H9 (cell line): Measurements from ENCODE around the gene DUS1L. TPM values are rescaled to one million over a fixed set of nuclear protein-coding genes. Genes with fewer than 3 reads are reported as not detected.

Experiments
- DNase-seq: peaks from one replicate; pipeline ENCODE4 v3.0.0-alpha.2; 2017
- H2AFZ ChIP-seq: one replicate; pipeline ENCODE4 v1.6.1; 2013; ENCODE audit warnings: mild to moderate bottlenecking, low read length, control low read depth, moderate library complexity
- H2AK5ac ChIP-seq: 2 replicates; pipeline ENCODE4 v1.6.1; 2013; ENCODE audit warnings: low read length, control low read depth, mixed read lengths; ENCODE audit not compliant: insufficient read length
- H2BK120ac ChIP-seq: one replicate; pipeline ENCODE4 v1.6.1; 2013; ENCODE audit warnings: low read depth, mild to moderate bottlenecking, low read length, control low read depth, inconsistent platforms; ENCODE audit not compliant: poor library complexity, severe bottlenecking
- H2BK12ac ChIP-seq: 2 replicates; pipeline ENCODE4 v1.6.1; 2013; ENCODE audit warnings: low read length, control low read depth, mixed read lengths, low read depth; ENCODE audit not compliant: insufficient read length
- H2BK15ac ChIP-seq: 2 replicates; pipeline ENCODE4 v1.6.1; 2013; ENCODE audit warnings: low read depth, low read length, control low read depth
- H2BK20ac ChIP-seq: one replicate; pipeline ENCODE4 v1.6.1; 2013; ENCODE audit warnings: low read depth, mild to moderate bottlenecking, low read length, control low read depth, inconsistent platforms; ENCODE audit not compliant: poor library complexity, severe bottlenecking
- H2BK5ac ChIP-seq: 2 replicates; pipeline ENCODE4 v1.6.1; 2013; ENCODE audit warnings: low read length, control low read depth, mixed read lengths; ENCODE audit not compliant: insufficient read length
- H3K14ac ChIP-seq: 2 replicates; pipeline ENCODE4 v1.6.1; 2013; ENCODE audit warnings: low read length, control low read depth; ENCODE audit not compliant: insufficient read depth
- H3K18ac ChIP-seq: 2 replicates; pipeline ENCODE4 v1.6.1; 2013; ENCODE audit warnings: low read depth, mild to moderate bottlenecking, mixed read lengths, low read length, control low read depth; ENCODE audit not compliant: insufficient read length
- H3K23ac ChIP-seq: 2 replicates; pipeline ENCODE4 v1.6.1; 2013; ENCODE audit warnings: low read length, control low read depth, mixed read lengths, low read depth; ENCODE audit not compliant: insufficient read length
- H3K23me2 ChIP-seq: 2 replicates; pipeline ENCODE4 v1.6.1; 2013; ENCODE audit warnings: low read depth, mild to moderate bottlenecking, mixed read lengths, low read length, control low read depth; ENCODE audit not compliant: insufficient read length, poor library complexity, severe bottlenecking
- H3K27ac ChIP-seq: 2 replicates; pipeline ENCODE4 v1.5.1; 2013; ENCODE audit warnings: low read length, control low read depth, mixed read lengths, low read depth; ENCODE audit not compliant: insufficient read length
- H3K27me3 ChIP-seq: 2 replicates; pipeline ENCODE4 v1.6.1; 2013; ENCODE audit warnings: low read length, control low read depth, inconsistent platforms; ENCODE audit not compliant: insufficient read depth
- H3K4ac ChIP-seq: 2 replicates; pipeline ENCODE4 v1.6.1; 2013; ENCODE audit warnings: low read depth, mild to moderate bottlenecking, control low read depth, inconsistent platforms, low read length, moderate library complexity
- H3K4me1 ChIP-seq: 2 replicates; pipeline ENCODE4 v1.6.1; 2013; ENCODE audit warnings: low read length, control low read depth, inconsistent platforms; ENCODE audit not compliant: insufficient read depth
- H3K4me2 ChIP-seq: 2 replicates; pipeline ENCODE4 v1.6.1; 2013; ENCODE audit warnings: low read length, control low read depth, mixed read lengths; ENCODE audit not compliant: insufficient read length, insufficient read depth
- H3K56ac ChIP-seq: 2 replicates; pipeline ENCODE4 v1.6.1; 2013; ENCODE audit warnings: low read depth, mild to moderate bottlenecking, mixed read lengths, low read length, control low read depth; ENCODE audit not compliant: insufficient read length
- H3K79me1 ChIP-seq: 2 replicates; pipeline ENCODE4 v1.6.1; 2013; ENCODE audit warnings: low read depth, mild to moderate bottlenecking, moderate library complexity, low read length, control low read depth, inconsistent platforms; ENCODE audit not compliant: insufficient read depth, poor library complexity, severe bottlenecking
- H3K79me2 ChIP-seq: 2 replicates; pipeline ENCODE4 v1.6.1; 2013; ENCODE audit warnings: low read length, control low read depth, inconsistent platforms; ENCODE audit not compliant: insufficient read depth
- H3K9ac ChIP-seq: 2 replicates; pipeline ENCODE4 v1.6.1; 2013; ENCODE audit warnings: low read length, control low read depth, mixed read lengths; ENCODE audit not compliant: insufficient read length; ENCODE audit errors: extremely low read depth
- H3K9me3 ChIP-seq: one replicate; pipeline ENCODE4 v1.6.1; 2013; ENCODE audit warnings: low read depth, low read length, inconsistent platforms; ENCODE audit not compliant: control insufficient read depth
- H3T11ph ChIP-seq: one replicate; pipeline ENCODE4 v1.6.1; 2013; ENCODE audit warnings: mild to moderate bottlenecking, low read length, control low read depth, inconsistent platforms
- H4K20me1 ChIP-seq: one replicate; pipeline ENCODE4 v1.6.1; 2013; ENCODE audit not compliant: control insufficient read depth, insufficient read length, insufficient read depth
- H4K5ac ChIP-seq: 2 replicates; pipeline ENCODE4 v1.6.1; 2013; ENCODE audit warnings: low read depth, mild to moderate bottlenecking, mixed read lengths, low read length, control low read depth; ENCODE audit not compliant: insufficient read length
- H4K8ac ChIP-seq: replicated peaks from 2 replicates; pipeline ENCODE4 v1.6.1; 2013; ENCODE audit warnings: low read length, control low read depth, mixed read lengths, low read depth; ENCODE audit not compliant: insufficient read length
- H4K91ac ChIP-seq: 2 replicates; pipeline ENCODE4 v1.6.1; 2013; ENCODE audit warnings: low read depth, mild to moderate bottlenecking, moderate library complexity, mixed read lengths, low read length, control low read depth; ENCODE audit not compliant: insufficient read length
- H3K27ac Mint-ChIP-seq, 3 experiments: 2 replicates in 2 of 3; 3 replicates in 1 of 3; pipeline ENCODE4 v1.8.0; 2020 to 2021; ENCODE audit warnings: mixed read lengths in 3 of 3, mild to moderate bottlenecking in 1 of 3, moderate library complexity in 1 of 3
- H3K27me3 Mint-ChIP-seq: 2 replicates; pipeline ENCODE4 v1.8.0; 2021; ENCODE audit warnings: low read depth, mild to moderate bottlenecking, moderate library complexity, mixed read lengths
- H3K36me3 Mint-ChIP-seq, 3 experiments: 2 replicates in 2 of 3; 3 replicates in 1 of 3; pipeline ENCODE4 v1.8.0; 2020 to 2021; ENCODE audit warnings: low read depth in 3 of 3, mixed read lengths in 3 of 3; ENCODE audit not compliant: insufficient read depth in 1 of 3
- H3K4me1 Mint-ChIP-seq, 2 experiments: 2 replicates each; pipeline ENCODE4 v1.8.0; 2020; ENCODE audit warnings: mixed read lengths in 2 of 2
- H3K4me3 Mint-ChIP-seq, 2 experiments: 2 replicates in 1 of 2; 3 replicates in 1 of 2; pipeline ENCODE4 v1.8.0; 2020 to 2021; ENCODE audit warnings: mild to moderate bottlenecking in 2 of 2, mixed read lengths in 2 of 2, moderate library complexity in 1 of 2
- H3K9me3 Mint-ChIP-seq, 2 experiments: 2 replicates in 1 of 2; 3 replicates in 1 of 2; pipeline ENCODE4 v1.8.0; 2020; ENCODE audit warnings: mild to moderate bottlenecking in 2 of 2, mixed read lengths in 2 of 2, moderate library complexity in 1 of 2
- WGBS: extraction: QIAGEN DNeasy Blood & Tissue Kit; methylation state at CpG from one replicate; pipeline ENCODE4 v1.1.7; 2013; ENCODE audit warnings: missing lambda C conversion rate, low lambda C conversion rate, mixed read lengths; ENCODE audit not compliant: insufficient read length; ENCODE audit errors: extremely low coverage; 5-methylcytosine and 5-hydroxymethylcytosine counted together
- total RNA-seq: library from RNA; stranded (reverse); gene quantifications from 2 replicates; pipeline ENCODE4 v1.2.1, GENCODE V29; 2021
- TF ChIP-seq, protein P1 (sequence below): fragments of 200-600 bp; sonication (generic); conservative IDR thresholded peaks from 3 replicates; pipeline ENCODE4 v1.8.0; 2021; ENCODE audit warnings: antibody characterized with exemption, mild to moderate bottlenecking

The DUS1L gene
- total RNA-seq, 1 experiment from 2014 or later = 103 TPM

DNA sequence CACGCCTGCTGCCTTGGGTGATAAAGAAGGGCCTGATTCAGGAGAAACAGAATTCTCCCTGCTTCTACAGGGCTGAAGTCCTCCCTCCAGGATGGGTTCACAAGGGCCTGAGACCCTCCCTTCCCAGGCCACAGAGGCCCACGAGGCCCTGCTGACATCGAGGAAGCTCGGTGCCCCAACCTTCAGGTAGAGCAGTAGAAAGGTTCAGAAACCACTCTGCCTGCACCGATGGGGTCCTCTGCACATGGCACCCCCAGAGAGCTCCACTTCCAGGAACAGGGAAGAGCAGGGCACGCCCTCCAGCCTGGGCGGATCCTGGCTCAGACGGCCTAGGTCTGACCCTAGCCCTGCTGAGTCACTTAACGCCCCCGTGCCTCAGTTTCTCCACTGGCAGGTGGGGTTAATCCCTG is 43.7 kb downstream of the DUS1L start:
- no peak overlapping the region for H2BK15ac ChIP-seq
- peaks cover 7 to 16% of the 10 kb centered on the region in 2 experiments for H3K4me1 Mint-ChIP-seq
- H3K9me3 Mint-ChIP-seq = peaks cover 0 to 2% of the 10 kb centered on the region in 2 experiments; a peak in 1 of 5 replicates
- no peak overlapping the region for H2BK12ac ChIP-seq
- 0 out of 2 replicates have a peak overlapping the region, but pooled peaks have one; percentile 46 for H3K14ac ChIP-seq
- peaks cover 5% of the 10 kb centered on the region for H3K79me1 ChIP-seq
- H2AK5ac ChIP-seq = no peak overlapping the region
- H3K23me2 ChIP-seq = peaks cover 5% of the 10 kb centered on the region
- H3K4me1 ChIP-seq = no peaks in the 10 kb centered on the region
- H3K9me3 ChIP-seq = no peaks in the 10 kb centered on the region
- H3K27ac ChIP-seq = no peak overlapping the region
- no peak overlapping the region for H3K18ac ChIP-seq
- WGBS = no CpG with 5 or more reads among the region's 10 CpGs
- no peak overlapping the region for H4K5ac ChIP-seq
- no peak overlapping the region for H2BK120ac ChIP-seq
- no peak overlapping the region for H2AFZ ChIP-seq
- no peak overlapping the region for H4K8ac ChIP-seq
- peak overlapping the region; percentile 89 for H3K4me2 ChIP-seq
- H3K27ac Mint-ChIP-seq = no peak overlapping the region
- peak overlapping the region; percentile 79 to 88 for H3K4me3 Mint-ChIP-seq
- no peaks in the 10 kb centered on the region for H4K20me1 ChIP-seq
- no peak overlapping the region for H3T11ph ChIP-seq
- peaks cover 3 to 12% (median 5%) of the 10 kb centered on the region in 3 experiments; a peak in 5 of 7 replicates for H3K36me3 Mint-ChIP-seq
- no peak overlapping the region for H3K56ac ChIP-seq
- H3K27me3 ChIP-seq = no peaks in the 10 kb centered on the region
- H3K23ac ChIP-seq = no peak overlapping the region
- no peaks in the 10 kb centered on the region for H3K79me2 ChIP-seq
- no peak overlapping the region for H2BK5ac ChIP-seq
- no peak overlapping the region for H3K4ac ChIP-seq
- TF ChIP-seq, protein P1, sequence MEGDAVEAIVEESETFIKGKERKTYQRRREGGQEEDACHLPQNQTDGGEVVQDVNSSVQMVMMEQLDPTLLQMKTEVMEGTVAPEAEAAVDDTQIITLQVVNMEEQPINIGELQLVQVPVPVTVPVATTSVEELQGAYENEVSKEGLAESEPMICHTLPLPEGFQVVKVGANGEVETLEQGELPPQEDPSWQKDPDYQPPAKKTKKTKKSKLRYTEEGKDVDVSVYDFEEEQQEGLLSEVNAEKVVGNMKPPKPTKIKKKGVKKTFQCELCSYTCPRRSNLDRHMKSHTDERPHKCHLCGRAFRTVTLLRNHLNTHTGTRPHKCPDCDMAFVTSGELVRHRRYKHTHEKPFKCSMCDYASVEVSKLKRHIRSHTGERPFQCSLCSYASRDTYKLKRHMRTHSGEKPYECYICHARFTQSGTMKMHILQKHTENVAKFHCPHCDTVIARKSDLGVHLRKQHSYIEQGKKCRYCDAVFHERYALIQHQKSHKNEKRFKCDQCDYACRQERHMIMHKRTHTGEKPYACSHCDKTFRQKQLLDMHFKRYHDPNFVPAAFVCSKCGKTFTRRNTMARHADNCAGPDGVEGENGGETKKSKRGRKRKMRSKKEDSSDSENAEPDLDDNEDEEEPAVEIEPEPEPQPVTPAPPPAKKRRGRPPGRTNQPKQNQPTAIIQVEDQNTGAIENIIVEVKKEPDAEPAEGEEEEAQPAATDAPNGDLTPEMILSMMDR = no peak
- peak overlapping the region; percentile 39 for H3K9ac ChIP-seq
- H3K27me3 Mint-ChIP-seq = no peaks in the 10 kb centered on the region; the same call in 1 of the 2 replicates
- no peak for DNase-seq
- no peak overlapping the region for H2BK20ac ChIP-seq
- no peak overlapping the region for H4K91ac ChIP-seq
